H1 (cell line): ENCODE results near the gene TMEM229B. TPM values are rescaled to one million over a fixed set of nuclear protein-coding genes. Genes with fewer than 3 reads are reported as not detected.
A peak's percentile ranks its signal among the peaks of the same experiment; 100 is the strongest.

ENCODE experiments used
- CTCF ChIA-PET: fragments of 300-600 bp; sonication (Branson Sonifier 250); formaldehyde crosslinking; loops from one replicate; lab custom pipeline; 2021; ENCODE audit not compliant: partially characterized antibody; lab: Charles Lee
- POLR2A ChIA-PET: fragments of 300-600 bp; sonication (Branson Sonifier 250); formaldehyde crosslinking; loops from one replicate; lab custom pipeline; 2021; ENCODE audit warnings: inconsistent platforms; ENCODE audit not compliant: partially characterized antibody; lab: Charles Lee
- DNase-seq, 2 experiments: peaks; one replicate each; pipeline versions ENCODE4 v3.0.0 to v3.0.0-alpha.2; 2010 to 2022; ENCODE audit warnings: low spot score in 2 of 2, low read depth in 1 of 2, mixed read lengths in 1 of 2
- FAIRE-seq: peaks from 2 replicates; lab custom pipeline; 2011; peaks lifted over from hg19 to GRCh38; lab: Jason Lieb, UNC
- H2AFZ ChIP-seq: 2 replicates; pipeline ENCODE4 v1.8.1; 2012; ENCODE audit warnings: low read length, inconsistent platforms
- H2AK5ac ChIP-seq: 2 replicates; pipeline ENCODE4 v1.6.1; 2013; ENCODE audit warnings: low read depth, low read length
- H2BK120ac ChIP-seq: replicated peaks from 2 replicates; pipeline ENCODE3; 2013; ENCODE audit warnings: low read depth, low read length, inconsistent platforms
- H2BK12ac ChIP-seq: 2 replicates; pipeline ENCODE4 v1.6.1; 2013; ENCODE audit warnings: low read depth, low read length
- H2BK15ac ChIP-seq: 2 replicates; pipeline ENCODE4 v1.6.1; 2013; ENCODE audit warnings: low read length
- H2BK20ac ChIP-seq: 2 replicates; pipeline ENCODE4 v1.6.1; 2013; ENCODE audit warnings: low read length
- H2BK5ac ChIP-seq: 2 replicates; pipeline ENCODE4 v1.6.1; 2013; ENCODE audit warnings: low read depth, low read length
- H3K14ac ChIP-seq: 2 replicates; pipeline ENCODE4 v1.6.1; 2013; ENCODE audit warnings: inconsistent platforms; ENCODE audit not compliant: insufficient read length
- H3K18ac ChIP-seq: 2 replicates; pipeline ENCODE4 v1.6.1; 2013; ENCODE audit warnings: low read length; ENCODE audit errors: extremely low read depth
- H3K23ac ChIP-seq: 2 replicates; pipeline ENCODE4 v1.6.1; 2013; ENCODE audit warnings: inconsistent platforms; ENCODE audit not compliant: insufficient read length
- H3K23me2 ChIP-seq: 2 replicates; pipeline ENCODE4 v1.6.1; 2013; ENCODE audit warnings: low read depth, low read length
- H3K27ac ChIP-seq: 2 replicates; pipeline ENCODE4 v1.6.1; 2011; ENCODE audit warnings: low read depth, low read length, inconsistent platforms
- H3K27me3 ChIP-seq, 4 experiments: replicated peaks in 1 of 4; 1 replicate in 1 of 4; 2 replicates in 3 of 4; pipeline versions ENCODE4 v1.6.1 to v1.8.1; 2011 to 2013; ENCODE audit warnings: low read length in 3 of 4, mild to moderate bottlenecking in 3 of 4, inconsistent platforms in 2 of 4, mixed read lengths in 2 of 4, moderate library complexity in 1 of 4; ENCODE audit not compliant: control insufficient read depth in 3 of 4, insufficient read depth in 3 of 4; ENCODE audit errors: extremely low read depth in 1 of 4
- H3K36me3 ChIP-seq, 4 experiments: 2 replicates each; pipeline versions ENCODE4 v1.6.1 to v1.8.1; 2011 to 2013; ENCODE audit warnings: mild to moderate bottlenecking in 4 of 4, low read length in 3 of 4, moderate library complexity in 2 of 4, control low read depth in 1 of 4, inconsistent platforms in 1 of 4; ENCODE audit not compliant: insufficient read depth in 4 of 4, control insufficient read depth in 2 of 4
- H3K4ac ChIP-seq: replicated peaks from 2 replicates; pipeline ENCODE3; 2013; ENCODE audit warnings: low read length, low read depth, mixed read lengths, inconsistent platforms; ENCODE audit not compliant: insufficient read length
- H3K4me1 ChIP-seq, 4 experiments: replicated peaks in 1 of 4; 1 replicate in 1 of 4; 2 replicates in 3 of 4; pipeline versions ENCODE4 v1.6.1 to v1.8.1; 2011 to 2013; ENCODE audit warnings: low read length in 3 of 4, inconsistent platforms in 2 of 4, mixed read lengths in 1 of 4; ENCODE audit not compliant: insufficient read depth in 4 of 4, control insufficient read depth in 3 of 4
- H3K4me2 ChIP-seq, 2 experiments: 2 replicates each; pipeline versions ENCODE4 v1.6.1 to v1.8.1; 2011 to 2013; ENCODE audit warnings: low read depth in 2 of 2, low read length in 2 of 2, control low read depth in 1 of 2, inconsistent platforms in 1 of 2, mild to moderate bottlenecking in 1 of 2; ENCODE audit not compliant: insufficient read depth in 1 of 2
- H3K4me3 ChIP-seq, 4 experiments: fragments of 200-600, 300-600 bp in 1 of 4; sonication (generic), shearing (Covaris generic), sonication (Bioruptor Twin) in 1 of 4; 2 replicates each; pipeline versions ENCODE4 v1.5.1 to v1.8.1; 2011 to 2016; ENCODE audit warnings: low read length in 4 of 4, low read depth in 3 of 4, control low read depth in 2 of 4, inconsistent platforms in 2 of 4, mild to moderate bottlenecking in 2 of 4, mixed read lengths in 1 of 4, moderate library complexity in 1 of 4; ENCODE audit not compliant: insufficient read depth in 2 of 4; ENCODE audit errors: extremely low read depth in 1 of 4
- H3K56ac ChIP-seq: replicated peaks from 2 replicates; pipeline ENCODE3; 2013; ENCODE audit warnings: low read depth, mild to moderate bottlenecking, mixed read lengths, low read length, inconsistent platforms; ENCODE audit not compliant: insufficient read length
- H3K79me1 ChIP-seq: 2 replicates; pipeline ENCODE4 v1.6.1; 2013; ENCODE audit warnings: low read depth, low read length, control low read depth
- H3K79me2 ChIP-seq, 2 experiments: 2 replicates each; pipeline versions ENCODE4 v1.6.1 to v1.8.1; 2012 to 2013; ENCODE audit warnings: low read length in 2 of 2, mild to moderate bottlenecking in 2 of 2, inconsistent platforms in 1 of 2; ENCODE audit not compliant: insufficient read depth in 2 of 2, control insufficient read depth in 1 of 2
- H3K9ac ChIP-seq, 4 experiments: replicated peaks in 1 of 4; 1 replicate in 1 of 4; 2 replicates in 3 of 4; pipeline versions ENCODE4 v1.6.1 to v1.8.1; 2011 to 2013; ENCODE audit warnings: low read depth in 3 of 4, low read length in 3 of 4, control low read depth in 2 of 4, mild to moderate bottlenecking in 2 of 4, moderate library complexity in 2 of 4, inconsistent platforms in 1 of 4; ENCODE audit errors: extremely low read depth in 1 of 4
- H3K9me3 ChIP-seq, 2 experiments: 2 replicates each; pipeline versions ENCODE4 v1.6.1 to v1.8.1; 2012 to 2013; ENCODE audit warnings: mild to moderate bottlenecking in 2 of 2, moderate library complexity in 2 of 2, control low read depth in 1 of 2, inconsistent platforms in 1 of 2, low read depth in 1 of 2, low read length in 1 of 2, mixed read lengths in 1 of 2; ENCODE audit not compliant: insufficient read depth in 2 of 2
- H4K20me1 ChIP-seq, 2 experiments: replicated peaks in 1 of 2; 2 replicates each; pipeline versions ENCODE3 to v1.8.1; 2011 to 2013; ENCODE audit warnings: inconsistent platforms in 2 of 2, low read length in 2 of 2, mild to moderate bottlenecking in 1 of 2; ENCODE audit not compliant: insufficient read depth in 2 of 2, control insufficient read depth in 1 of 2
- H4K5ac ChIP-seq: 2 replicates; pipeline ENCODE4 v1.6.1; 2013; ENCODE audit warnings: low read length, low read depth, mixed read lengths, inconsistent platforms; ENCODE audit not compliant: insufficient read length
- H4K8ac ChIP-seq: 2 replicates; pipeline ENCODE4 v1.8.0; 2013; ENCODE audit warnings: mild to moderate bottlenecking, moderate library complexity, low read length, inconsistent platforms; ENCODE audit not compliant: insufficient read depth; ENCODE audit errors: extremely low read depth
- H4K91ac ChIP-seq: replicated peaks from 2 replicates; pipeline ENCODE3; 2013; ENCODE audit warnings: low read length, mixed read lengths, inconsistent platforms; ENCODE audit not compliant: insufficient read length
- EP300 ChIP-seq, 2 experiments: IDR thresholded peaks; 1 replicate in 1 of 2; 2 replicates in 1 of 2; pipeline ENCODE4 v1.6.1; 2011 to 2012; ENCODE audit warnings: low read depth in 2 of 2, low read length in 2 of 2, mild to moderate bottlenecking in 2 of 2, borderline replicate concordance in 1 of 2, inconsistent platforms in 1 of 2, moderate library complexity in 1 of 2
- HDAC2 ChIP-seq, 2 experiments: fragments of 300-600 bp in 1 of 2; sonication (generic) in 1 of 2; IDR thresholded peaks; 2 replicates each; pipeline ENCODE4 v1.6.1; 2011 to 2012; ENCODE audit warnings: low read depth in 2 of 2, low read length in 2 of 2, mild to moderate bottlenecking in 2 of 2, moderate library complexity in 2 of 2, borderline replicate concordance in 1 of 2, inconsistent platforms in 1 of 2
- KDM1A ChIP-seq: fragments of 200-600, 300-600 bp; sonication (generic); IDR thresholded peaks from 2 replicates; pipeline ENCODE4 v1.7.1; 2016; ENCODE audit warnings: mild to moderate bottlenecking, low read length, borderline replicate concordance
- MAX ChIP-seq: IDR thresholded peaks from 2 replicates; pipeline ENCODE4 v1.6.1; 2012; ENCODE audit warnings: inconsistent platforms
- SIRT6 ChIP-seq: IDR thresholded peaks from one replicate; pipeline ENCODE4 v1.7.1; 2012; ENCODE audit warnings: low read length, inconsistent platforms
- WGBS, 2 experiments: shearing (Covaris generic) in 1 of 2; methylation state at CpG; one replicate each; pipeline versions ENCODE4 v1.1.6 to v1.1.7; 2013 to 2015; ENCODE audit warnings: low lambda C conversion rate in 2 of 2, mixed read lengths in 2 of 2, inconsistent platforms in 1 of 2, low coverage in 1 of 2, missing lambda C conversion rate in 1 of 2; ENCODE audit not compliant: insufficient replicate concordance in 2 of 2, insufficient coverage in 1 of 2, insufficient read length in 1 of 2; ENCODE audit errors: extremely low coverage in 1 of 2, missing lambda C conversion rate in 1 of 2; 5-methylcytosine and 5-hydroxymethylcytosine counted together
- polyA plus RNA-seq, 7 experiments: library from polyadenylated mRNA; depleted of rRNA in 3 of 7; stranded (reverse) in 5 of 7; unstranded in 2 of 7; fragments of >200 nt in 5 of 7; fragments of 200-250 nt in 2 of 7; gene quantifications; 1 replicate in 5 of 7; 2 replicates in 1 of 7; 4 replicates in 1 of 7; pipeline versions ENCODE4 v1.2.1 to v1.2.3, GENCODE V29; 2011 to 2013; ENCODE audit warnings: missing spikeins in 2 of 7, mixed read lengths in 2 of 7
- total RNA-seq: library from RNA; stranded (reverse); fragmentation: NEBNext Ultra II Directional; extraction: Animal tissue kit (Norgen Biotek cat#: 25700); gene quantifications from 2 replicates; pipeline ENCODE4 v1.2.1, GENCODE V29; 2021

The TMEM229B gene
- total and polyA plus RNA-seq, 2 of the 8 experiments (the other 6 are each of a cell fraction or from before 2014, with no cell fraction given) = 0.73 to 0.85 TPM

DNA sequence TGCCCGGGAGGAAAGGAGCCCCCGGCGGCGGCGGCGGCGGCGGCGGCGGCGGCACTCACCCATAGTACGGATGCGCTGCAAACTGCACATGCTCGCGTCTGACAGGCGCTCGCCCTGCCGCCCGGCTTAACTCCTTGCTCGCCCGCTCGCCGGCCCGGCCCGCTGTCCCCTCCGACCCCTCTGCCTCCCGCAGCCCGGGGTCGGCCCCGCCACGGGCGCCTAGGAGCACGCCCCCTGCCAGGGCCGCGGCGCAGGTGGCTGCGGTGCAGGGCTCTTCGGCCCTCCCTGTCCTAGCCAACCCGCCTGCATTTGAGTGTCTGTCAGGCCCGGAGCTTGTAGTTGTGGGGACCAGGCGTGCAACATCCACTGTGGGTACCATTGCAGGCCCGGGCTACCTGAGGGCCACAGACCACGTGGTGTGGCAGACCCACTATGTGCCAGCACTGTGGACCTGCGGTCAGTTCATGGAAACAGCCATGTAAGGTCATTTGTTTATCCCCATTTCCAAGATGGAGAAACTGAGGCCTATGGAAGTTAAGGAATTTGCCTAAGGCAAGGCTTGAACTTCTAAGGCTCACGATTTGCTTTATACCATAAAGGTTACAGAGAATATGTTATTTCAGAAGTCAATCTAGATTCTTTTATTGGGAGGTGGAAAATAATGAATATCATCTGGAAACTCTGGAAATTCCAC is 27.0 kb upstream of the TMEM229B start:
- H3K23ac ChIP-seq = no peak overlapping the region
- WGBS, 2 experiments = 29% methylated on average over 12 of the region's 45 CpGs; no CpG with 5 or more reads in 1 of the 2 experiments
- H3K4me1 ChIP-seq = peaks cover 2 to 8% (median 3%) of the 10 kb centered on the region in 4 experiments; a peak in 4 of 7 replicates
- no peak overlapping the region for H2BK20ac ChIP-seq
- H3K9me3 ChIP-seq = no peaks in the 10 kb centered on the region
- H4K20me1 ChIP-seq = peaks cover 0 to 2% of the 10 kb centered on the region in 2 experiments
- H2BK15ac ChIP-seq = no peak overlapping the region
- no peak overlapping the region for H3K18ac ChIP-seq
- peak in 1 of 2 experiments; percentile 63 for DNase-seq
- H4K5ac ChIP-seq = no peak overlapping the region
- H3K27me3 ChIP-seq = peaks cover 7 to 49% (median 32%) of the 10 kb centered on the region in 4 experiments
- no peak overlapping the region for H4K91ac ChIP-seq
- no peak overlapping the region for H3K14ac ChIP-seq
- no peak overlapping the region for H2BK120ac ChIP-seq
- peak overlapping the region; percentile 37 to 85 (median 46) for H3K4me3 ChIP-seq
- H3K27ac ChIP-seq = no peak overlapping the region
- H3K4me2 ChIP-seq = peak overlapping the region; percentile 54 to 75
- TF ChIP-seq SIRT6 (no peak), HDAC2 (IDR thresholded peaks at IDR 0.05; ENCODE audit: borderline replicate concordance in 1 of 2, low read depth in 2 of 2, low read length in 2 of 2) (peak in 1 of 2 experiments; percentile 85; a peak in 1 of 4 replicates), EP300 (IDR thresholded peaks at IDR 0.05; ENCODE audit: borderline replicate concordance in 1 of 2, low read depth in 2 of 2, low read length in 2 of 2) (peak in 1 of 2 experiments; percentile 48; a peak in 1 of 3 replicates), MAX (peak; percentile 50; the same call in 1 of the 2 replicates), KDM1A (peak; percentile 97)
- peaks cover 4% of the 10 kb centered on the region; the same call in 1 of the 2 replicates for H3K23me2 ChIP-seq
- CTCF ChIA-PET = interaction anchor here (0.8 to 43.6 kb wide), 9 partner anchors 10 to 87 kb away, joined by 3 to 924 read pairs (median 6); partner anchors contain the start of gene PLEKHH1
- POLR2A ChIA-PET = interaction anchor here (1.1 to 6.2 kb wide), 5 partner anchors 11 to 27 kb away, joined by 3 to 29 read pairs (median 5); partner anchors contain the start of gene PLEKHH1
- no peak overlapping the region for H3K9ac ChIP-seq
- no peaks in the 10 kb centered on the region for H3K79me2 ChIP-seq
- H3K4ac ChIP-seq = no peak overlapping the region
- H3K36me3 ChIP-seq = no peaks in the 10 kb centered on the region
- H3K56ac ChIP-seq = no peak overlapping the region
- no peak overlapping the region for H2BK12ac ChIP-seq
- no peak for FAIRE-seq
- no peak overlapping the region for H4K8ac ChIP-seq
- H2BK5ac ChIP-seq = no peak overlapping the region
- no peak overlapping the region for H2AFZ ChIP-seq
- no peak overlapping the region for H2AK5ac ChIP-seq
- H3K79me1 ChIP-seq = no peaks in the 10 kb centered on the region
